NCI-H2227 (cell line): ENCODE measurements around the gene SPATA12.

ENCODE experiments used
- DNase-seq: peaks from one replicate; lab custom pipeline; 2025; ENCODE audit not compliant: unreplicated experiment; lab: John Stamatoyannopoulos, UW

The SPATA12 gene, protein sequence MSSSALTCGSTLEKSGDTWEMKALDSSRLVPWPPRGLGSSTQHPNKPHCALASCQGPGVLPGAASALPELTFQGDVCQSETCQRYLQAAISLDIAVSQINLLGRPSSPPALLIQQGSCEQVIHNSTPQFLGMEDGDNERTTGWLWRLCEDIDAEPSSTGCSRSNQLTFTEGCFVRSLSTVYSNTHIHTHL

GRCh38 chr3:57060089-57060821 is at the start of gene SPATA12:
SPATA12 (plus strand) TSS chr3:57060664; CDS start chr3:57073695, 13,031 bp downstream.
- peak; percentile 13 for DNase-seq

GRCh38 chr3:57011022-57011421 is 49.4 kb upstream of the SPATA12 start:
- DNase-seq: no peak

DNA sequence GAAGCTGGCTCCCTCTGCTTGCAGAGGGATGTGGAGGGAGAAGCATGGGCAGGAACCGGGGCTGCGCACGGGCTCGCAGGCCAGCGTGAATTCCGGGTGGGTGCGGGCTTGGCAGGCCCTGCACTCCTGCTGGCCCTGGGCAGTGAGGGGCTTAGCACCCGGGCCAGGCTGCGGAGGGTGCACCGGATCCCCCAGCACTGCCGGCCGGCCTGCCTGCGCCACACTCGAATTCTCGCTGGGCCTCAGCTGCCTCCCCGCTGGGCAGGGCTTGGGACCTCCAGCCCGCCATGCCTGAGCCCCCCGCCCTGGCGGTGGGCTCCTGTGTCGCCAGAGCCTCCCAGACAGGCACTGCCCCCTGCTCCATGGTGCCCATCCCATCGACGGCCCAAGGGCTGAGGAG is 47.6 kb upstream of the SPATA12 start:
- DNase-seq: no peak

DNA sequence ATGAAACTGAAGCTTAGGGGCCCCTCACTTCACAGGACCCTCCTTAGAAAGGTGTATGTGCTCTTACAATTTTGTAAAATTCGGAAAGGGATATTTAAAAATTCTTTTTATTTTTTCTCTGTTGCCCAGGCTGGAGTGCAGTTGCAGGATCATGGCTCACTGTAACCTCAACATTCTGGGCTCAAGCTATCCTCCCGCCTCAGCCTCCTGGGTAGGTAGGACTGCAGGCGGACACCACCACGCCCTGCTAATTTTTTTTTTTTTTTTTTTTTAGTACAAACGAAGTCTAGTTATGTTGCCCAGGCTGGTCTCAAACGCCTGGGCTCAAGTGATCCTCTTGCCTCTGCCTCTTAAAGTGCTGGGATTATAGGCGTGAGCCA is 45.1 kb upstream of the SPATA12 start:
- no peak for DNase-seq

DNA sequence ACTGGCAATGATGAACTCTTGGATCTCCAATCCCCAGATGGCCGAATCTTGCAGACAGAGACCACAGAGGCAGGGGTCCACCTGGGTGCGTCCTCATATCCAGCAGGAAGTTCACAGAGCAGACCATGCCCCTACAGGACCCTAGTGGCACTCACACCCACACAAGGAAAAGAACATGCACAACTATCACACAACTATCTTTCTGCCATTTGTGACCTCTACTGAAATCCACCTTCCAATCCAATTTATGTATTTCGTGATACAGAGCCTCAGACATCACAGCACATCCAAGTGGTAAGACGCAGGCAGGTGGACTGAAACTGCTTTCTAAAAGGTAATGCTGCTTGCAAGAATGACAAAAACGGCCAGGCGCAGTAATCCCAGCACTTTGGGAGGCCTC is 44.6 kb upstream of the SPATA12 start:
- no peak for DNase-seq

GRCh38 chr3:57017459-57017845 is 43.0 kb upstream of the SPATA12 start:
- no peak for DNase-seq

DNA sequence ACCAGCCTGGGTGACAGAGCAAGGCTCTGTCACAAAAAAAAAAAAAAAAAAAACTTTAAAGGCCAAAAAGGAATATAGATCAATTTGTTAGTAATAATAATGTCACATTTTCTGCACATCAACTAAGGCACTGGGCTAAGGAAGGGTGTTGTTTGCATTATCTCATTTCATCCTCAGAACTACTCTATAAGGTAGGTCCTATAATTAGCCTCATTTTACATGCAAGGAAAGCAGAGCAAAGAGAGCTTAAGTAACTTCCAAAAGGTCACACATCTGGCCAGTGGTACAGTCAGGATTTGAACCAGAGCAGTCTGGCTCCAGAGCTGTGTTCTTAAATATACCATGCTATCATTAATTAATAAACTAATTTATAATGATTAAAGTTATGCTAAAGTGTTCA is 42.2 kb upstream of the SPATA12 start:
- no peak for DNase-seq

DNA sequence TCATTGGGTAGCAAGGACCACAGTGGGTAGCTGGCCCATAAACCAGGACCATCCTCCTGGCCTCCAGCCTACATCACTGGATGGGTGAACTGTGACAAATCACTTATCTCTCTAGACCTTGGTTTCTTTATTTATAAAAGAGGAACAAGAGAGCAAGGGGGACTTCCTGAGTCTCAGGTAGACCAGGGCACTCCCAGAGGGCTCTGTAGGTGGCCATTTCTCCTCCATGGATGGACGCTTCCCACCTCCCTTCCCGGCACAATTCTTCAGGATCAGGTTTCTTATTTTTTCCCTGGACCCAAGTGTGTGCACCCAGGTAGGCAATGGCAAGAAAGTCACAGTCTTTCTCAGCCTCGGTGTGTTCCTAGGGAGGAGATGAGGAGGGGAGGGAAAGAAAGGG is 41.4 kb upstream of the SPATA12 start:
- DNase-seq: no peak

DNA sequence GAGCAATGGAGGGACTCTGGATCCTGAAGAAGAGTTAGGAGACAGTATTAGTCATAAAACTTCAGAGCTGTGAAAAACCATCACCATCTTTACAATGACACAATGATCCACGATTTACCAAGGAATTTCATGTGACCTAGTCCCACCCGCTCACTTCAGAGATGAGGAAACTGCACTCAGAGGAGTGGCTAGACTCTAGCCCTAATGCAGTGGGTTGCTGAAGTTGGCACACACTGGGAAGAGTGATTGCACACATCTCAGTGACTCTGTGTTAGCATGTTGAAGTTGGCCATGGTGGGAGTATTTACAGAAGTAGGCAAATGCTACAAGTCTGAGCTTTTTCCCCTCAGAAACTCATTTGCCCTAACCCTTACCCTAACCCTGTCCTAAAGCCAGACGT is 35.2 kb upstream of the SPATA12 start:
- DNase-seq: no peak

GRCh38 chr3:57026944-57027343 is 33.5 kb upstream of the SPATA12 start:
- no peak for DNase-seq

DNA sequence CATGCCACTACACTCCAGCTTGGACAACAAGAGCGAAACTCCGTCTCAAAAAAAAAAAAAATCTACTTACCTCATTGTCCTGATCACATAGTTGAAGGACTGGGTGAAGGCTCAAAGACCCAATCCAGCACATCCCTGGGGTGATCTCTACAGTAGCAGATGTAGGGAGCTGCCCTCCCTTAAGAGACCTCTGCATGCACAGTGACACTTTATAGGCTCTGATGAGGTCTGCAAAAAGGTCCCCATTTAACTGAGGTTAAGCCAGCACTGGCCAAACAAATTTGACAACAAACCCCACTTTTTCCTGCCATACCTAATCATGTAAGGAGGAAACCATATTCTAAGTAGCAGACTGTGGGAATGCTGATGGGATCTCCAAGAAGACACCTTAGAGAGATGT is 31.1 kb upstream of the SPATA12 start:
- DNase-seq: no peak

DNA sequence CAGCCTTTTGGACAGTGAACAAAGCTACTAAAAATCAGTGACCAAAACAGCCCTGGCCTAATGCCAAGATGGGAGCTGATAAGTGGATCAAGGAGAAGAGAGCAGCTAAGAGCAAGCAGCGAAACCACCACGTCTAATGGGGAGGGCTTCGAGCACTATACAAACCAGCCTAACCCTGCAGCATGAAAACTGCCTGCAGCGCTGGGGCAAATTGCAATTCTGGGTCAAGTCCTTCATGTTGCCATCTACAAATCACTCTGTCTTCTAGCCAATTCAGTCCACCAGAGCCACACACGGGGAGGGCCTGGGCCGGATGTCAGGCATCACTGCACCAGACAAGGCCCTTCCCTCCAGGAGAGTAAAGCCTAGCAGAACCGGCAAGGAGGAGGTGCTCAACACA is 30.5 kb upstream of the SPATA12 start:
- DNase-seq: peak; percentile 78

GRCh38 chr3:57030721-57031120 is 29.7 kb upstream of the SPATA12 start:
- no peak for DNase-seq

DNA sequence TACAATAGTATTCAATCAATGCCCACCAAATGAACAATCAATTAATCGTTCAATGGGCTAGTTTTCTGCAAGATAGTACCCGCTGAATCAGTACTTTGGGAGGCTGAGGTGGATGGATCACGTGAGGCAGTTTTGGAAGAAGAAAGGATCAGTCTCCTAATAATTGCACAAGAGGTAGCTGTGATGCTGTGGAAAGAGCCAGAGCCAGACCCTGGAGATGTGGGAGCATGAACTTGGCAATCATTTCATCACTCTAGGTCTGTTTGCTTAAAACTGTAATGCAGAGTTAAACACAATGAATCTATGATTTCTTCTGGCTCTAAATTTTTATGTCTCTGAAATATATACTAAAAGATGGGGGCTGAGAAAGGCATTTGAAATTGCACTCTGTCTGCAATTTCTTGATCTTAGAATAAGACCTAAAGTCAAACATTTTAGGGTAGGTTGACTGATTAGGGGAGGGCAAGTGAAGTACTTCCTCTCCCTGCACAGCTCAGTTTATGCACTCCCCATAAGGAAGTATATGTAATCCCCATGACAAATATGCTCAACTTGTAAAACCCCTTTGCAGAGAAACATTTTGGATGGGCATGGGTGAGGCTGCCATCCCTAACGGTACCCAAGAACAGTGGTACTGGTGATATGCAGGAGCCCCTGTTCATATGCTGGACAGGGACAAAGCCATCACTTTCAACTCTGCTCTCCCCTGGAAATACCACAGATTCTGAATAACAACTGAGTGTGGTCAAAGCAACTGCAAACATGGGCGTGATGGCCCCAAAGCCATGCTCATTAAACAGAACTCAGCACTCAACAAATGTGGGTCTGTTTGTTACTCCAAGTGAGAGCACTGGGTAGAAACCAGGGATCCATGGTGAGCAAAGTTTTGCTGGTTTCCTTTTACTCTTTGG is 28.6 kb upstream of the SPATA12 start:
- DNase-seq: no peak

DNA sequence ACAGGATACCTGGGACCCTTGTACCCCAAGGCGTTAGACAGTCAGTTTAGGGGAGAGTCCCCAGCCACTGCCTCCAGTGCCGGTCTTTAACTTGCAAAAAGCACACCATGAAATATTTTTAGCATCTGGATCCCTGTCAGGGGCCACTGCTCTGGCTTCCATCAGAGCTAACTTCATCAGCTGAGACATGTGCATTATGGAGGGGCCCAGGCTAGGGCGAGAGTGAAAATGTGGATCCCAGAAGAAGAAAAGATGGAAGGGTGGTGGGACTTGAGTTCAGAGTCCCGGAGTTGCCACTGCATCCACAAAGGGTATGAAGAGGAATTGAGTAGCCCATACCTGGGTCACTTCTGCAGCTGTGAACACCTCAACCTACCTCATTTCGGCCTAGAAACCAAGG is 23.5 kb upstream of the SPATA12 start:
- no peak for DNase-seq

DNA sequence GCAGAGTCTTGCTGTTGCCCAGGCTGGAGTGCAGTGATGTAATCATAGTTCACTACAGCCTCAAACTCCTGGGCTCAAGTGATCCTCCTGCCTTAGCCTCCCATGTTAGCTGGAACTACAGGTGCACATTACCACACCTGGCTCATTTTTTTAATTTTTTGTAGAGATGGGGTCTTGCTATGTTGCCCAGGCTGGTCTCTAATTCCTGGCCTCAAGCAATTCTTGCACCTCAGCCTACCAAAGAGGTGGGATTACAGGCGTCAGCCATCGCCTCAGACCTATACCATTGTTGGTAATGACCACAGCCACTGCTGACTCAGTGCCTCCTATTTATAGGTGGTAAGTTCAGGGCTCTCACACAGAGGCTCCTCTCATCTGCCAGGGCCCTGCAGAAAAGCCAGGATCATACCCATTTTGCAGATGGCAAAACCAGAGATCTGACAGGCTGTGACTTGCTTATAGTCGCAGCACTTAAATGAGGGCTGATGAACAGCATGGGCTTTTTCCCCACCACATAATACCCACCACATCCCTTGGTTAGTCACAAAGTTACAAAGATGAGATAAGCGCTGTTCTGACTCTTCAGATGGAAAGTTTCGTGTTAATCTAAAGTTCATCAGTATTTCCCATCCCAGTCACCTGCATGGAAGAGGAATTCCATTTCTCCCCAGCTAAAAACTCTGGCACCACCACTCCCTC is 21.8 kb upstream of the SPATA12 start:
- DNase-seq: no peak

GRCh38 chr3:57041674-57042073 is 18.8 kb upstream of the SPATA12 start:
- no peak for DNase-seq

GRCh38 chr3:57043518-57043917 is 16.9 kb upstream of the SPATA12 start:
- DNase-seq: no peak

- no peak for DNase-seq
Observed at GRCh38 chr3:57046101-57046765, 14.2 kb upstream of the SPATA12 start.

DNA sequence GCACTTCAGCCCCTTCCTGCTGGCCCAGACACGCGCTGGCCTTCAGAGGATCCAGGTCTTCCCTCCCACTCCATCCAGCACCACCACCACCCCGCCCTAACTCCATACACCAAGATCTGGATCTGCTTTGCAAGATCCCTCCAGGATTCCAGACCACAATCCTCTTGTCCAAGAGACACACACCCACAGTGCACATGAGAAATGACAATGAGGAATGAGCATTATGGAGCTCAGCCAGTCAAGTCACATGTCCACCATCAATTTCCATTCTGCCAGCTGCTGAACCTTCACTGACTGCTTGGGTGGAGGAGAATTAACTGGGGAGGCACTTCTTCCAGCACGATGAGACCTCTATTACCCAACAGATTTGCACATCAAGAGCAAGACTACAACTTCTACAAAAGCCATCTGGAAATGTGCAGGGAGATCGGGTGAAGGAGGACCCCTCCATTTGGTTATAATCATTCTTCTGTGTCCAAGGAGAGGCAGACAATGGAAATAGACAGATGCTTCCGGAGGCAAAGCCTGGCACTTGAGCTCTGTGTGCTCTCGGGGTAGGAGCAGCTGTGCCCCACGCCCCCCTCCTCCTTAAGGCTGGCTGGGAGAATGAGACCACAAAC is 12.3 kb upstream of the SPATA12 start:
- peak; percentile 69 for DNase-seq
